GM23338 (cell line): ENCODE results near the gene SEMA5A. TPM values are rescaled to one million over a fixed set of nuclear protein-coding genes. Genes with fewer than 3 reads are reported as not detected.

Experiments used
- ATAC-seq: fragments of 200-7000 bp; cut with Tn5 transposase; 3 replicates; pipeline ENCODE4 v1.9.1; 2020
- DNase-seq: peaks from one replicate; pipeline ENCODE4 v3.0.0-alpha.2; 2015; ENCODE audit warnings: low spot score
- H2AFZ ChIP-seq: fragments of 200-600 bp; sonication (generic); 2 replicates; pipeline ENCODE4 v1.8.0; 2016; ENCODE audit warnings: antibody characterized with exemption, mild to moderate bottlenecking, moderate library complexity
- H3F3A ChIP-seq: fragments of 200-600 bp; sonication (generic); replicated peaks from 2 replicates; pipeline ENCODE4 v1.8.0; 2017; ENCODE audit warnings: antibody characterized with exemption, mixed run types, low read depth
- H3K27ac ChIP-seq: fragments of 200-600 bp; sonication (generic); 2 replicates; pipeline ENCODE4 v1.6.1; 2016; ENCODE audit warnings: low read depth
- H3K27me3 ChIP-seq: fragments of 200-600 bp; sonication (generic); 2 replicates; pipeline ENCODE4 v1.8.0; 2016; ENCODE audit warnings: mild to moderate bottlenecking, mixed run types, moderate library complexity; ENCODE audit not compliant: insufficient read depth
- H3K36me3 ChIP-seq: fragments of 200-600 bp; sonication (generic); 2 replicates; pipeline ENCODE4 v1.8.0; 2016; ENCODE audit warnings: mild to moderate bottlenecking; ENCODE audit not compliant: insufficient read depth
- H3K4me1 ChIP-seq: fragments of 200-600 bp; sonication (generic); 2 replicates; pipeline ENCODE4 v1.8.0; 2016; ENCODE audit warnings: mild to moderate bottlenecking, moderate library complexity; ENCODE audit not compliant: insufficient read depth
- H3K4me2 ChIP-seq: fragments of 200-600 bp; sonication (generic); 2 replicates; pipeline ENCODE4 v1.7.1; 2017; ENCODE audit warnings: mixed run types
- H3K4me3 ChIP-seq: fragments of 200-600 bp; sonication (generic); 2 replicates; pipeline ENCODE4 v1.6.1; 2016; ENCODE audit warnings: mixed run types
- H3K79me2 ChIP-seq: fragments of 200-600 bp; sonication (generic); replicated peaks from 2 replicates; pipeline ENCODE4 v1.8.0; 2017; ENCODE audit warnings: mild to moderate bottlenecking; ENCODE audit not compliant: insufficient read depth
- H3K9me2 ChIP-seq: fragments of 200-600 bp; sonication (generic); 2 replicates; pipeline ENCODE4 v1.8.0; 2017; ENCODE audit not compliant: insufficient read depth
- H4K20me1 ChIP-seq: fragments of 200-600 bp; sonication (generic); replicated peaks from 2 replicates; pipeline ENCODE4 v1.8.0; 2017; ENCODE audit warnings: mild to moderate bottlenecking; ENCODE audit not compliant: insufficient read depth
- H3K27ac Mint-ChIP-seq: 2 replicates; pipeline ENCODE4 v1.8.0; 2020; ENCODE audit warnings: inconsistent platforms, mild to moderate bottlenecking, moderate library complexity, mixed read lengths
- H3K27me3 Mint-ChIP-seq: 3 replicates; pipeline ENCODE4 v1.8.0; 2022; ENCODE audit warnings: low read depth, mild to moderate bottlenecking, moderate library complexity, mixed read lengths, inconsistent platforms; ENCODE audit not compliant: insufficient read depth, poor library complexity
- H3K36me3 Mint-ChIP-seq: 3 replicates; pipeline ENCODE4 v1.8.0; 2021; ENCODE audit warnings: low read depth, mild to moderate bottlenecking, inconsistent platforms, moderate library complexity, mixed read lengths
- H3K4me1 Mint-ChIP-seq: 3 replicates; pipeline ENCODE4 v1.8.0; 2020; ENCODE audit warnings: mild to moderate bottlenecking, inconsistent platforms, mixed read lengths
- H3K4me3 Mint-ChIP-seq: 3 replicates; pipeline ENCODE4 v1.8.0; 2021; ENCODE audit warnings: moderate library complexity, mild to moderate bottlenecking, inconsistent platforms, mixed read lengths
- H3K9me3 Mint-ChIP-seq: 3 replicates; pipeline ENCODE4 v1.8.0; 2020; ENCODE audit warnings: moderate library complexity, mild to moderate bottlenecking, inconsistent platforms, mixed read lengths
- CREB1 ChIP-seq: fragments of 250-450 bp; sonication (Bioruptor Pico); IDR thresholded peaks from 2 replicates; pipeline ENCODE4 v1.5.0; 2020; ENCODE audit warnings: low read depth, mild to moderate bottlenecking, moderate library complexity
- EZH2phosphoT487 ChIP-seq: fragments of 200-600 bp; sonication (generic); IDR thresholded peaks from one replicate; pipeline ENCODE4 v1.8.1; 2018; ENCODE audit warnings: antibody characterized with exemption; ENCODE audit not compliant: unreplicated experiment
- NANOG ChIP-seq: IDR thresholded peaks from 2 replicates; pipeline ENCODE4 v1.6.1; 2016; ENCODE audit warnings: antibody characterized with exemption, borderline replicate concordance
- STAT1 ChIP-seq: IDR thresholded peaks from one replicate; pipeline ENCODE4 v1.6.1; 2016; ENCODE audit warnings: antibody characterized with exemption; ENCODE audit not compliant: unreplicated experiment
- ZNF462 ChIP-seq: fragments of 250-450 bp; sonication (Bioruptor Pico); IDR thresholded peaks from 2 replicates; pipeline ENCODE4 v1.5.0; 2020; ENCODE audit warnings: mild to moderate bottlenecking, moderate library complexity
- polyA plus RNA-seq: library from polyadenylated mRNA; unstranded; fragments of >200 nt; fragmentation: Nextera tagmentation; extraction: Ambion mirVana; gene quantifications from 2 replicates; pipeline ENCODE4 v1.2.1, GENCODE V29; 2016
- total RNA-seq: library from RNA; depleted of rRNA; stranded (reverse); fragments of >200 nt; shearing (Covaris generic); gene quantifications from 2 replicates; pipeline ENCODE4 v1.2.3, GENCODE V29; 2014

Gene SEMA5A
- total and polyA plus RNA-seq, 2 experiments from 2014 or later = 2.1 to 8.1 TPM

GRCh38 chr5:9553561-9553960 lies 7.7 kb upstream of the SEMA5A start (continued):
- TF ChIP-seq ZNF462 = no peak
- no peak for TF ChIP-seq STAT1
- no peak for TF ChIP-seq NANOG

- Histone ChIP-seq H3K36me3 (no peaks in the 10 kb centered on the region), H3K4me3 (no peak overlapping the region), H3K4me2 (no peak overlapping the region), H4K20me1 (peaks cover 8% of the 10 kb centered on the region; the same call in 1 of the 2 replicates), H3F3A (no peaks in the 10 kb centered on the region), H3K27me3 (no peaks in the 10 kb centered on the region), H2AFZ (no peak overlapping the region), H3K27ac (no peak overlapping the region), H3K4me1 (peaks cover 12% of the 10 kb centered on the region), H3K9me2 (no peaks in the 10 kb centered on the region), H3K79me2 (0 out of 2 replicates have a peak, but pooled peaks cover 6% of the 10 kb centered on the region)
- no peak overlapping the region for H3K4me3 Mint-ChIP-seq
- no peak overlapping the region for H3K27ac Mint-ChIP-seq
- ATAC-seq (no peak), DNase-seq (no peak)
- no peak for TF ChIP-seq CREB1 (CRISPR knock-in tag)
- TF ChIP-seq EZH2phosphoT487 = no peak
- peaks cover 24% of the 10 kb centered on the region for H3K36me3 Mint-ChIP-seq
- peaks cover 7% of the 10 kb centered on the region for H3K4me1 Mint-ChIP-seq
- no peaks in the 10 kb centered on the region for H3K9me3 Mint-ChIP-seq
- H3K27me3 Mint-ChIP-seq = no peaks in the 10 kb centered on the region
These were observed 6.0 kb upstream of the SEMA5A start for GRCh38 chr5:9551567-9552537.
